ENCODE data around the gene KCTD12.

Gene KCTD12

GRCh38 chr13:76845367-76845766 is 40.8 kb downstream of the KCTD12 start:
- Histone ChIP-seq H3K27me3 (ENCODE audit: insufficient read depth, low read length) (no peaks in the 10 kb centered on the region), H3K36me3 (ENCODE audit: insufficient read depth, low read length) (no peaks in the 10 kb centered on the region), H3K4me1 (ENCODE audit: control insufficient read depth, insufficient read depth, low read length, unreplicated experiment) (peaks cover 7% of the 10 kb centered on the region)

GRCh38 chr13:76837801-76838200 is 48.4 kb downstream of the KCTD12 start:
- no peak overlapping the region for H3K4me3 ChIP-seq (ENCODE audit: low read depth, low read length)
- H3K27me3 ChIP-seq (ENCODE audit: insufficient read depth, low read length): no peaks in the 10 kb centered on the region
- no peak overlapping the region for H2AFZ ChIP-seq (ENCODE audit: low read length, unreplicated experiment)
- no peaks in the 10 kb centered on the region for H3K79me2 ChIP-seq (ENCODE audit: control insufficient read depth, insufficient read depth, low read length, unreplicated experiment)
- no peak overlapping the region for H3K27ac ChIP-seq (ENCODE audit: low read depth, low read length)
- H3K4me1 ChIP-seq (ENCODE audit: control insufficient read depth, insufficient read depth, low read length, unreplicated experiment): peaks cover 15% of the 10 kb centered on the region
- no peaks in the 10 kb centered on the region for H3K36me3 ChIP-seq (ENCODE audit: insufficient read depth, low read length)

More at GRCh38 chr13:76845367-76845766, 40.8 kb downstream of the KCTD12 start:
- Histone ChIP-seq H2AFZ (ENCODE audit: low read length, unreplicated experiment) (no peak overlapping the region), H3K4me3 (ENCODE audit: low read depth, low read length) (no peak overlapping the region), H3K27ac (ENCODE audit: low read depth, low read length) (no peak overlapping the region), H3K79me2 (ENCODE audit: control insufficient read depth, insufficient read depth, low read length, unreplicated experiment) (no peaks in the 10 kb centered on the region)

DNA sequence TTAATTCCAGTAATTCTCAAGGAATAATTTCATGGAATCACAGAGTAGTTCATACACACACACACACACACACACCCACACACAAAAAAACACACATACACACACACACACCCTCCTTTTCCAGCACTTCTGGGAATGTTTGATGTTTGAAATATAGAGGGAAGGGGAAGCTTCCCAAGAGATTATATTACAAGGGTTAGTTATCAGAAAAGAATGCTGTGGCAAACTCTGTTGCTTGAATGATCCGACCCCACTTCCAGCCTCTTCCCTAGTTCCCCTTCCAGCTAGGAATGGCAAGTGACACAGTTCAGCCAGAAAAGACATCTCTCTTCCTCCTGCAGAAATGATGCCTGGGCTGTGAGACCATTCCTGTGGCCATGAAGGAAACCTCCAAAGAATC is 49.9 kb downstream of the KCTD12 start:
- H3K4me1 ChIP-seq (ENCODE audit: control insufficient read depth, insufficient read depth, low read length, unreplicated experiment): peaks cover 15% of the 10 kb centered on the region
- H3K79me2 ChIP-seq (ENCODE audit: control insufficient read depth, insufficient read depth, low read length, unreplicated experiment): no peaks in the 10 kb centered on the region
- no peaks in the 10 kb centered on the region for H3K27me3 ChIP-seq (ENCODE audit: insufficient read depth, low read length)
- no peak overlapping the region for H2AFZ ChIP-seq (ENCODE audit: low read length, unreplicated experiment)
- no peaks in the 10 kb centered on the region for H3K36me3 ChIP-seq (ENCODE audit: insufficient read depth, low read length)
- H3K27ac ChIP-seq (ENCODE audit: low read depth, low read length): no peak overlapping the region
- no peak overlapping the region for H3K4me3 ChIP-seq (ENCODE audit: low read depth, low read length)

DNA sequence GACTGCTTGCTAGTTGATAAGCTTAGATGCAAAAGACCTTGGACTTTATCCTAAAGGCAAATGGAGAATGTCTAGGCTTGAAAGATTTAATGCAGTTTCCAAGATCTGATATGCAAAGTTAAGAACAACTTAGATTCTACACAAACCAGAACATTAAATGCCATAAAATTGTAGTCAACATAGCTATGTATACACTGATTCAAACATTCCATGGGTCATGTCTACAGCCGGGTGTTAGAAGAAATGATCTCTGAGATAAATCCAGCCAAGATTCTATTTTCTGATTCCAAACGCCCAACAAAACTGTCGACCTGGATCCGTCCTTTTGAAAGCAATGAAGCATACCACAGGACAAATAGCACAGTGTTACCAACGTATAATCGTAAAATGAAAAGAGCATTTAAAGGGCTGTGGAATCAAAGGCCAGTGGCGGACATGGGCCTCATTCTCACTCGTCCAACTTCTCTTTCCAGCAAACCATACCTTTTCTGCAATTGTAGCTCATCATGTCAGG is 52.7 kb downstream of the KCTD12 start:
- Histone ChIP-seq H2AFZ (ENCODE audit: low read length, unreplicated experiment) (no peak overlapping the region), H3K4me3 (ENCODE audit: low read depth, low read length) (no peak overlapping the region), H3K27ac (ENCODE audit: low read depth, low read length) (no peak overlapping the region), H3K79me2 (ENCODE audit: control insufficient read depth, insufficient read depth, low read length, unreplicated experiment) (no peaks in the 10 kb centered on the region), H3K36me3 (ENCODE audit: insufficient read depth, low read length) (no peaks in the 10 kb centered on the region), H3K4me1 (ENCODE audit: control insufficient read depth, insufficient read depth, low read length, unreplicated experiment) (peaks cover 18% of the 10 kb centered on the region), H3K27me3 (ENCODE audit: insufficient read depth, low read length) (no peaks in the 10 kb centered on the region)

- Histone ChIP-seq H3K36me3 (ENCODE audit: insufficient read depth, low read length) (no peaks in the 10 kb centered on the region), H3K4me1 (ENCODE audit: control insufficient read depth, insufficient read depth, low read length, unreplicated experiment) (peaks cover 14% of the 10 kb centered on the region), H3K79me2 (ENCODE audit: control insufficient read depth, insufficient read depth, low read length, unreplicated experiment) (no peaks in the 10 kb centered on the region), H3K27ac (ENCODE audit: low read depth, low read length) (no peak overlapping the region), H3K4me3 (ENCODE audit: low read depth, low read length) (no peak overlapping the region), H3K27me3 (ENCODE audit: insufficient read depth, low read length) (no peaks in the 10 kb centered on the region), H2AFZ (ENCODE audit: low read length, unreplicated experiment) (no peak overlapping the region)
These were observed 53.8 kb downstream of the KCTD12 start for GRCh38 chr13:76832258-76832988.

GRCh38 chr13:76830805-76831204 is 55.4 kb downstream of the KCTD12 start:
- peaks cover 3% of the 10 kb centered on the region for H3K4me1 ChIP-seq (ENCODE audit: control insufficient read depth, insufficient read depth, low read length, unreplicated experiment)
- no peak overlapping the region for H2AFZ ChIP-seq (ENCODE audit: low read length, unreplicated experiment)
- H3K4me3 ChIP-seq (ENCODE audit: low read depth, low read length): no peak overlapping the region
- no peak overlapping the region for H3K27ac ChIP-seq (ENCODE audit: low read depth, low read length)
- no peaks in the 10 kb centered on the region for H3K27me3 ChIP-seq (ENCODE audit: insufficient read depth, low read length)
- H3K79me2 ChIP-seq (ENCODE audit: control insufficient read depth, insufficient read depth, low read length, unreplicated experiment): no peaks in the 10 kb centered on the region
- no peaks in the 10 kb centered on the region for H3K36me3 ChIP-seq (ENCODE audit: insufficient read depth, low read length)

All from ACC112 (cell line).